HEK293T (cell line): Measurements from ENCODE around the gene SFI1.
"Not testable (repeated sequence)": the region's sequence is repeated elsewhere in the genome, so short reads cannot be mapped to it uniquely, and the experiment has no call there.

Experiments used
- ARNT ChIP-seq: fragments of 450-650 bp; IDR thresholded peaks from 2 replicates; pipeline ENCODE4 v1.6.1; 2017; ENCODE audit warnings: mild to moderate bottlenecking
- BHLHE40 ChIP-seq: fragments of 450-650 bp; IDR thresholded peaks from 2 replicates; pipeline ENCODE4 v1.6.1; 2016; ENCODE audit warnings: mild to moderate bottlenecking, moderate library complexity, borderline replicate concordance
- CTBP1 ChIP-seq: fragments of 450-650 bp; IDR thresholded peaks from 2 replicates; pipeline ENCODE4 v1.6.1; 2016; ENCODE audit warnings: borderline replicate concordance
- ELF4 ChIP-seq: fragments of 450-650 bp; IDR thresholded peaks from 2 replicates; pipeline ENCODE4 v1.6.1; 2017; ENCODE audit warnings: antibody characterized with exemption
- FOXK2 ChIP-seq: fragments of 450-650 bp; IDR thresholded peaks from 2 replicates; pipeline ENCODE4 v1.6.1; 2016; ENCODE audit warnings: mild to moderate bottlenecking
- FOXM1 ChIP-seq: fragments of 450-650 bp; IDR thresholded peaks from 2 replicates; pipeline ENCODE4 v1.6.1; 2017; ENCODE audit warnings: mild to moderate bottlenecking, borderline replicate concordance
- L3MBTL2 ChIP-seq: fragments of 450-650 bp; conservative IDR thresholded peaks from 2 replicates; pipeline ENCODE4 v1.6.1; 2016; ENCODE audit warnings: mild to moderate bottlenecking
- LEF1 ChIP-seq: fragments of 450-650 bp; IDR thresholded peaks from 2 replicates; pipeline ENCODE4 v1.6.1; 2017; ENCODE audit warnings: mild to moderate bottlenecking, borderline replicate concordance
- NFRKB ChIP-seq: fragments of 450-650 bp; IDR thresholded peaks from 2 replicates; pipeline ENCODE4 v1.6.1; 2016; ENCODE audit warnings: mild to moderate bottlenecking, moderate library complexity
- SP1 ChIP-seq: fragments of 450-650 bp; IDR thresholded peaks from 2 replicates; pipeline ENCODE4 v1.6.1; 2017
- SUZ12 ChIP-seq: fragments of 450-650 bp; IDR thresholded peaks from 2 replicates; pipeline ENCODE4 v1.6.1; 2016; ENCODE audit warnings: mild to moderate bottlenecking

GRCh38 chr22:31524132-31524531, 27.8 kb downstream of the SFI1 start:
- TF ChIP-seq FOXM1, ARNT, NFRKB, L3MBTL2, SP1, CTBP1, FOXK2, LEF1, SUZ12, BHLHE40, ELF4: not testable (repeated sequence)
